Measurements from ENCODE around the gene NBEAL1. TPM values are rescaled to one million over a fixed set of nuclear protein-coding genes. Genes with fewer than 3 reads are reported as not detected.

NBEAL1 gene
- total RNA-seq (2014; rRNA removed; shearing (Covaris generic)) = 6.1 and 6.4 TPM in 2 replicates

DNA sequence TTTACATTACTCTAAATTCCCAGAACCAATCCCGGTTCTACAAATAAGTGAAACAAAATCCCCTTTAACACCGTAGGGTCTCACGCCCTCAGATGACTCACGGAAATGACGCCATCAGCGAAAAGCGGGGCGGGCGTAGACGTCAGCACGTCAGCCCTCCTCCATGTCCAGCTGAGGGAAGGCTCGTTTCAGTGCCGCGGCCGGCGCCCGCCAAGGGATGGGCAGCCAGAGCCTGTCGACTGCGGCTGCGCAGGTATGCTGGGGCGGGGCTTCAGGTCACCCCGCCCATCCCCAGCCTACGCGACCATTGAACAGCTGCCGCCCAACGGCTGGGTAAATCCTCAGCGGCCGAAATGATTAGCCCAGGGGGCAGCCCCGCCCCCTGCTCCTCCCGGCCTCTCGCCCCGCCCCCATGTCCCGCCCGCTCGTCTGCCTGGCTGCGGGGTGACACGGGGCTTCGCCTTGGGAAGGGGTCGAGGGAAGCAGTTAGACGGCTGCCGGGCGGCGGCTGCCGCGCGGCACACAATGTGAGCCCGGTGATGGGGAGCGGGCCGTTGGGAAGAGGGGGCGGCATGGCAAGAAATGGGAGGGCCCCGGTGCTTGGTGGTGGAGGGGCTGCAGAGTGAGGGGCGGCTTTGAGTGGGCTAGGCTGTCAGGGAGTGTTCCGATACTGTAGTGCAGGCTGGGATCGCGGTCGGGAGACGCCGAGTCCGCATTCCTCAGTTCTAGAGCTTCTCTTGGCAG, at the start of gene NBEAL1:
Gene NBEAL1, plus strand, starts transcription at position 420 of the 744 bp plus-strand sequence. CDS start 1,510 bp downstream, outside the sequence.

DNA sequence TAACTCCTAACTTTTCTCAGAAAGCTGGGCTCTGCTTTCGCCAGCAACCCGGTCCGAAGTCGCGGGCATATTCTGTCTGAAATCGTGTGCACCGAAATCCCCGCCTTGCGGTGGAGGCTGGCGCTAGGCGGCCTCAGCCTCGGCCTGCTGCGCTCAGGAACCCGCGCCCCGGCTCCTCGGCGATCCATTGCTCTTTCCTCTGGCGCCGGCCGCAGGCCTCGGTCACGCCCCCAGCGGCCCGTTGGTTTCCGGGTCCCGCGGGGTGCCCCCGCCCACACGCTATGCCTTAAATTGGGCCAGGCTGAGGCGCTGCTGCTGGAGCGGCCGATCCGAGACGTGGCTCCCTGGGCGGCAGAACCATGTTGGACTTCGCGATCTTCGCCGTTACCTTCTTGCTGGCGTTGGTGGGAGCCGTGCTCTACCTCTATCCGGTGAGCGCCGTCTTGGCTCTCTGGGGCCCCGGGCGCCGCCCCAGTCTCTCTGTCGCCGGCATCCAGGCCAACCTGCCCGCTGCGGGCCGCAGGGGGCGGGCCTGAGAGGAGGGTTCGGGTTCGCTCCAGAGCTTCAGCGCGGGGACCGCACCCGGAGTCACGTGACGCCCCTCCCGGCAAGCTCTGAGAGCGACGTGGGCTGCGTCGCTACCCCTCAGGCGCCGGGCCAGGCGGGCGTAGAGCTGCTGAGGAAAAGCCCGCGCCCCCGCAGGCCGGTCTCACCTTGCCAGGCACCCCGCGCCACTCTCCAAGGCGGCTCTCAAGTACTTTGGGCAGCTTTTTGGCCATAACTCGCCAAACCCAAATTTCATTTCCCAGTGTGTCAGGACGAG, 224.2 kb downstream of the NBEAL1 start, which contains the start of gene CYP20A1:
Gene CYP20A1, plus strand, starts transcription at position 315 of the 823 bp plus-strand sequence. Its CDS starts 45 bp downstream, at position 360.

Small RNA genes within 50 kb of the gene (small RNA-seq; reads per million reads assigned to genes)
- gene AC010900.2 (not detected), gene RF00408 (not detected), gene RN7SL670P (not detected)

Other genes with a start within 250 kb of the NBEAL1 start
- 5.9 and 8.3 TPM in 2 replicates for gene ICA1L, start 143.1 kb upstream of the NBEAL1 start, total RNA-seq (2014; rRNA removed; shearing (Covaris generic))
- gene WDR12, start 103.2 kb upstream of the NBEAL1 start, total RNA-seq (2014; rRNA removed; shearing (Covaris generic)) = 46.8 and 75.9 TPM in 2 replicates
- 1.7 and 2.5 TPM in 2 replicates for gene CARF, start 102.6 kb upstream of the NBEAL1 start, total RNA-seq (2014; rRNA removed; shearing (Covaris generic))
- 11.4 and 11.5 TPM in 2 replicates for gene CYP20A1, start 224.1 kb downstream of the NBEAL1 start, total RNA-seq (2014; rRNA removed; shearing (Covaris generic))